NOMO-1 treated with DMSO at 0.1 percent for 48 hours (cell line): ENCODE data around the gene ALDH18A1.
"Not testable (repeated sequence)": the region's sequence is repeated elsewhere in the genome, so short reads cannot be mapped to it uniquely, and the experiment has no call there.

Experiments
- DNase-seq: peaks from one replicate; lab custom pipeline; 2025; ENCODE audit not compliant: unreplicated experiment; lab: John Stamatoyannopoulos, UW

ALDH18A1 gene

DNA sequence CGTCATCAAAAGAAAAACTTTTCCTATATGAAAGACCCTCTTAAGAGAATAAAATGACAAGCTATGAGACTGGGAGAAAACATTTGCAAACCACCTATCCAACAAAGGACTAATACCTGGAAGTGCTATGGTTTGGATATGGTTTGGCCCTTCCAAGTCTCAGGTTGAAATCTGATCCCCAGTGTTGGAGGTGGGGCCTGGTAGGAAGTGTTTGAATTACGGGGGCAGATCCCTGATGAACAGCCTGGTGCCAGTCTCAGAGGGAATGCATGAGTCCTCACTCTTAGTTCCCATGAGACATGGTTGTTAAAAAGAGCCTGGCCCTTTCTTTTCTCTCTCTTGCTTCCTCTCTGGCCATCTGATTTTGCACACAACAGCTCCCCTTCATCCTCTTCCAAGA is 6.3 kb downstream of the ALDH18A1 start:
- DNase-seq = no peak

DNA sequence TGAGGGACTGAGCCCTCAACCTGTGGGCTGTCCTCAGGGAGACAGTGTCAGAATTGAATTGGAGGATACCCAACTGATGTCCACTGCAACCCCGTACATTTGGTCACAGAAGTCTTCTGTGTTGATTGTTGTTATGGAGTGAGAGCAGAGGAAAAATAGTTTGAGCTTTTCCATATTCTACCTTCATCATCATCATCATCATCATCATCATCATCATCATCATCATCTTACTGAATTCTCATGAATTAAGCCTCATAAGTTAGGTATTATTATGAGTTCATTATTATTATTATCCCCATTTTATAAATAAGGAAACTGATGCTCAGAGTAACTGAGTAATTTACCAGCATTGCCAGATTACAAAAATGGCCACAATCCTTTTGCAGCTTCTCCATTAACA is 8.4 kb downstream of the ALDH18A1 start:
- DNase-seq = no peak

DNA sequence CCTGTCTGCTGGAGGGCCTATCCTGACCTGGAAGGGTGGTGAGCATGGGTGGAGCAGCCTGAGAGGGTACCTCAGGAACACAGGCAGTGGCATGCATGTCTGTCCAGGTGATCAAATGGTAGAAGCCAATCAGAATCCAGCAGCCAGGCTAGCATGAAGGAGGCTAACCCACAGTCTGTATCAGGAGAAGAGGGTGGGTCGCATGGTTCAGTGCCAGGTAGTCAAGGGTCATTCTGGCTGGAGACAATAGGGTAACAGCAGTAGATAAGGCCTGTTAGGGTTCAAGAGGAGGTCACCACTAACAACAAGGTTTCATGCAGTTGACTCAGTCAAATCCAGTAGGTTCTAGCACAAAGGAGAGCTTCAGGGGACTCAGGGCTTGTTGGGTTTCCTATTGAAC is 10.4 kb downstream of the ALDH18A1 start:
- no peak for DNase-seq

DNA sequence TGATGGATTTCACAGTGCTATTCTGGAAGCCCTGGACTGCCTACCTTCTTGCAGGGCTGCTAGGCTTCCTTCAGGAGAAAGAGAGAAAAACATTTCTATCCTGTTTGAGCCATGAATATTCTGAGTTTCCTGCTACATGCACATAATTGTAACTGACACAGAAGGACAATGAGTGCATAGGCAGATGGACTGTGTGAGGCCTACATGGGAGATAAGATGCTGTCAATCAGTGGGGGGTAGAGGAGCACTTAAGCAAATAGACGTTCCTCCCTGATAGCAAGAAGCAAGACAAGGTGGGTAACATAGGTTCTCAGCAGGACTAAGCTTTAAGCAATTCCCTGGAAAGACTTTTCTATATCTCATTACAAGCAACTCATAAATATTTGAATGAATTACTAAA is 11.6 kb downstream of the ALDH18A1 start:
- no peak for DNase-seq

DNA sequence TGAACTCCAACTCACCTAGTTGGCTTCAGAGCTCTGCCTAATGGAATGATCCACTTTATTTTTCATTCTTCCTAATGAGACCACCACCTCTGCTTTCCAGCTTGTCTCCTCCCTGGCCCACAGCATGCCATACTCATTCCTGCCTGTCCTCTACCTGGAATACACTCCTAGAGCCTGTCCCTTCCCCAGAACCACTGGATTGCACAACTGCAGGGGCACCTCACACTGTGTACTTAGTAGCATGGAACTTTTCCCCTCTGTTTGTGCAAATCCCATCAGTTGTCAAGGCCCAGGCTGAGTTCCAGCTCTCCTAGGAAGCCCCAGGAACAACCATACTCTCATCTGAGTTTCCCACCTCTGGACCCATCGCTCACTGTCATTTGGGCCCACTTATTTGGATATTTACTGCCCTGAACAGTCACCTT is 15.6 kb downstream of the ALDH18A1 start:
- DNase-seq = no peak

DNA sequence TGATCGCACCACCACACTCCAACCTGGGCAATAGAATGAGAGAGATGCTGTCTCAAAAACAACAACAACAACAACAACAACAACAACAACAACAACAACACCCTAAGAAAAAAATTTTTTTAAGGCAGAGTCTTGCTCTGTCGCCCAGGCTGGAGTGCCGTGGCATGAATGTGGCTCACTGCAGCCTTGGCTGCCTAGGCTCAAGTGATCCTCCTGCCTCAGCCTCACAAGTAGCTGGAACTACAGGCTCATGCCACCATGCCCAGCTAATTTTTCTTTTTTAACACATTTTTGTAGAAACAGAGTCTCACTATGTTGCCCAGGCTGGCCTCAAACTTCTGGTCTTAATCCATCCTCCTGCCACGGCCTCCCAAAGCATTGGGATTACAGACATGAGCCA is 18.6 kb downstream of the ALDH18A1 start:
- no peak for DNase-seq

DNA sequence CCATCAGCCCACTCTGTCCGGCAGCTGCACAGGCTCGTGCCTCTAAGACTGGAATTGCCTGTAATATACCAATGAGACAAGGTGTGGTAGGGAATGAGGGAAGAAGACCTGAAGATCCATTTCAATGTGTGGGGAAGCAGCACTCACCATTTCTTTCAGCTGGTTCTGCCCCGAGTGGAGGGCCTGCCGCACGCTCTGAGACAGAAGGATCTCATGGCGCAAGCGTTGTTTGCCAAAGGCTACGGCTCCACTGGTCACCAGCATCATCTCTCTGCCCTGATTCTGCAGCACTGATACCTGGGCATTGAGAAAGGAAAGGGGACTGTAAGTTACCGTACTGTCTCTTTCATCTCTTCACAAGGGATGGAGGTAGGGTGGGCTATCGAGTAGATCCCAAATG is 19.4 kb downstream of the ALDH18A1 start:
- DNase-seq = no peak

DNA sequence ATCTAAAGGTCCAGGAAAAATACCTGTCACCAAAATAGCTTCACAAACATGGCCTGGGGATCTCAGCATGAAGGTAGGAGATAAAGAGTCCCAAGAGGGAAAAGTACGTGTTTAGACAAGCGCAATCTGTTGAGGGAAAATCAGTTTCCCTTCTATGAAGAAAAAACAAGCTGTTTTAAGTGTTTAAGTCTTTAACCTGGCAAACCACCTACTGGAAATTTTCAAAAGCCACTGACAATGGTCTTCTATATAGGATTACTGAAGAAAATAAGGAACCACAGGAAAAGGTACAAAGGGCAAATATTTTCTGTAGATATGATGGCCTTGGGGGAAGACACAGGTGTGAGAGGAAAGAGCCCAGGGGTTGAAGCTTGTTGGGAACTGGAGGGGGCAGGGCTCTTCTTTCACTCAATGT is 21.2 kb downstream of the ALDH18A1 start:
- DNase-seq = no peak

DNA sequence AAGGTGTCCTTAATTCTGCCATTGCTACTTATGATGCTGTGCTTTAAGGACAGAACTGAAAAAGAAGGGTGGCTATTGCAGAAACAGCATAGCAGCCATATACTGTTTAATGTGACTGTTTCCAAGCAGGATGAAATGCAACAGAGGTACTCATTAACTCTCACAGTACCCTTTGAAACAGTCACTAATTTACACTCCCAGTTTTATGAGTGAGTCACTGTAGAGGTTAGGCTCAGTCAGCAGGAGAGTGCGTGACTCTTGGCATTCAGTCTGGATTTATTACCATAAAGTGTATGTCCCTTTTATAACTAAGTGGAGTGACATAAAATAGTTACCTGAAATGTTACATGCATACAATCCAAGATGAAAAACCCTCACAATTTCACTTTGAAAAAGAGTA is 27.7 kb downstream of the ALDH18A1 start:
- DNase-seq = no peak

DNA sequence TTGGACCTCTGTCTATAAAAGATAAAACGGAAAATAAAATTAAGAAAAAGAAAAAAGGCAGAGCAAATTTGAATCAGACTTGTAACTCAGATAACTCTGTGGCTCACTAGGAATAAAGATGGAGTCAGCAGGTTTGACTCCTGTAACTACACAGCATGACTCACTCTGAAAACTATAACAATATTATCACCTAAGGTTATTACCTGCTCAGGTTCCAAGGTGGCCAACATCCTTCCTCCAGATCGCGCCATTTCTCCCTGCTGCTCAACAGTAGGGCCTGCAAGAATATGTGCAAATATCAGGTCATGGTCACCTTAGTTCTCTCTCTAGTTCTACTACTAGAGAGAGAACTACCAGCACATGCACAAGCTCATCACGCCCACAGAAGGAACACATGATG is 30.0 kb downstream of the ALDH18A1 start:
- no peak for DNase-seq

DNA sequence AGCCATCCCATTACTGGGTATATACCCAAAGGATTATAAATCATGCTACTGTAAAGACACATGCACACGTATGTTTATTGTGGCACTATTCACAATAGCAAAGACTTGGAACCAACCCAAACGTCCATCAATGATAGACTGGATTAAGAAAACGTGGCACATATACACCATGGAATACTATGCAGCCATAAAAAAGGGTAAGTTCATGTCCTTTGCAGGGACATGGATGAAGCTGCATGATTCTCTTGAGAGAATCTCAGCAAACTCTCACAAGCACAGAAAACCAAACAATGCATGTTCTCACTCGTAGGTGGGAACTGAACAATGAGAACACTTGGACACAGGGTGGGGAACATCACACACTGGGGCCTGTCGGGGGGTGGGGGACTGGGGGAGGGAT is 36.1 kb downstream of the ALDH18A1 start:
- DNase-seq = not testable (repeated sequence)

DNA sequence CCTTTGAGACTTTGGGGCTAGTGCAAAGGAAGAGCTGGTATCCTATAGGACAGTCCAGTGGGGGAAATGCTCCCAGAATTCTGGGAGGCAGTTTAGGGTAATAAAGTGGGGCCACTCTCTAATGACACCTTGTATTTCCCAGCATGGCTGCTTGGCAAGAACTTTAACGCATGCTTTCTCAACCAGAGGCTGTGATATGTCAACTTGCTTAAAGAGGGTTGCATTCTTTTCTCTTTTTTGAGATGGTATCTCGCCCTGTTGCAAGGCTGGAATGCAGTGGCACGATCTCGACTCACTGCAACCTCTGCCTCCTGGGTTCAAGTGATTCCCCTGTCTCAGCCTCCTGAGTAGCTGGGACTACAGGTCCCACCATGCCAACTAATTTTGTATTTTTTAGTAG is 38.4 kb downstream of the ALDH18A1 start:
- no peak for DNase-seq

DNA sequence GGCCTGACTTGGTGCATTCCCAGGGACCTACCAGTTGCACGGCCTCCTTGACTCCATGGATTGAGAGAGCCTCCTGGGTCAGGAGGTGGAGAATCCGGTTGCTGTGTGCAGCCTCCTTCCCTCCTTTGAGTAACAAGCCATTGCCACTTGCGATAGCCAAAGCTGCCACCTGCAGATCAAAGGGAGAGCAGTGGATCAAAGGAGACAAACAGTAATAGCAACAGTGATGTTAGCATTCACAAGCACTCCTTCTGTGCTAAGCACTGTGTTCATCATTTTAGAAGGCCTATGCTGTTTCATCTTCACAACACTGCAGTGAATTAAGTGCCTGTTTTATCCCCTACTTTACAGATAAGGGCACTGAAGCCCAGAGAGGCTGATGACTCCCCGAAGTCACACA is 40.1 kb downstream of the ALDH18A1 start:
- DNase-seq = no peak

DNA sequence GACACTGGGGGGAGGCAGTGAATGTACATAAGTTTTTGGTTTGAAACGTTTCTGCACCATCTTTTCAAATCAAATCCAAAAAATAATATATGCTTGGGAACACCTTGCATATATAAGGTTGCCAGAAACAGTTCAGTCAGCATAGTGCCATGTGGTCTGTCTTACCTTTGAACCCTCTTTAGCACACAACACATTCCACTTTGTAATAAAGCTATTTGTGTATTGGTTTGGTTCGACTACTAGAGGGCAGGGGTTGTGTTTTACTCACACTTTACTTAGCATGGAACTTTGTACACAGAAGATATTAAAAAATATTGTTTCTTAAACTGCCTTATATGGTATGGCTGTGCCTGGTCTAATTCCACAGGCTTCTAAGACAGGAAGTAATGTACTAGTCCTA is 43.2 kb downstream of the ALDH18A1 start:
- no peak for DNase-seq

DNA sequence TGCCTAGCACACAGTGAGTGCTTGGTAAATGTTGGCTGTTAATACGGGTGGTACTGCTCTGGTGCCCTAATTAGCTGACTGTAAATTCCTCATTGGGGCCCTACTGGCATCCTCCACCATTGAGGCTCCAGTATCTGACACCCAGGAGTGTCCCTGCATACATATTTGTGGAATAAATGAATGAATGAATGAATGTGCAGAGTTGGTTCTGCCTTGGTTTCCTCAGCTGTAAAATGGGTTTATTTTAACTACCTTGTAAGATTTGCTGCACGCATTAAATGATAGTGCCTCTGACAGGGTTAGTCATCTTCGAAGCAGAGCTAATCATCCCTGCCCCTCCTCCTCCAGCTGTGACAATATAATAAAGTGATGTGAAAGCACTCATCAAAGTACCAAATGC is 45.8 kb downstream of the ALDH18A1 start:
- no peak for DNase-seq

DNA sequence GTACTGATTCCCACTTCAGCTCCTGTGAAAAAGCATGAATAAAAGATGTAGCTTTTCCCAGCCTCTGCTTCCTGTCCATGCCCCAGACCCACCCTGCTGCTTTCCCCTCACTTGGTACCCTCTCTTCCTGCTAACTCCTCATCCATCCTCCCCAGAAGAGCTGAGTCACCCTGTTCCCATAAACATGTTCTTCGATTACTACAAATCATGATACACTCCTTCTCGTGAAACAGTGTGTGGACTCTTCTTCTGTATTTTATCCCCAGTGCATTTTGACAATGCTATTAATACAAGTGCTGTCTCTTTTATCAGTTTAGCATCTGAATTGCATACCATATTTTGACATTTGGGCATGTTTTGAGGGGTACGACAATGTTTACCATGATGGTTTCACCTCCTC is 49.6 kb downstream of the ALDH18A1 start:
- no peak for DNase-seq

DNA sequence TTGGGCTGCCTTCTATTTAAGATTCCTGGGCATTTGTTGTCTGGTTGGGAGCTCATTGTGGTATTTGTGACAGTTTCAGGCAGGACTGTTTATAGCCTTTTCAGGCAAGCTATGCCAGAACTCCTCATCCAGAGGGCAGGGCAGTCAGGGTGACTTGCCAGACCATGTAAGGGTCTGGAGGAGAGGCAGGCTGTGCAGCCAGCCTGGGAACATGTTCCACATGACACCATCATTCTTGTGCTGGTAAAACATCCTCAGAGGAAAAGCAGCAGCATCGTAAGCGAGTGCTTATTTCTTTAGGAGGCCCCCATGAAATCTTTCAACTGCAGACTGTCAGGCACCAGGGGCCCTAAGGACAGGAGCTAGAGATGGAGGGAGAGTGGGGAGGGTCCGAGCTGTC is 51.3 kb downstream of the ALDH18A1 start:
- no peak for DNase-seq

DNA sequence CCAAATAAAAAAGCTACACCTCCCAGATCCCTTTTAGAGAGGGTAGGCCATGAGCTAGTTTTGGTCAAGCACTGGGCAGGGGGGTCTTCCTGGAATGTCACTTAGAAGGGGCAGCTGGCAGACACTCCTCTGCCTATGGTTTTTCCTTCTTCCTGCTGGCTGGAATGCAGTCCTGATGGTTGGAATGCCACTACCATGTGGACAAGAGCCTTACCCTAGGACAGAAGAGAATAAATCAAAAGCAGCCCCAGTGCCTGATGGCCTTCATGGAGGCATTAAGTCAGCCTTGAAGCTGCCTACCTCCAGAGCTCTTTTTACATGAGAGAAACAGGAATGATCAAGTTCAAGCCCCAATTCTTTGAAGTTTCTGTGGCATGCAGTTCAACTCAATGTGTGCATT is 51.9 kb downstream of the ALDH18A1 start:
- no peak for DNase-seq

DNA sequence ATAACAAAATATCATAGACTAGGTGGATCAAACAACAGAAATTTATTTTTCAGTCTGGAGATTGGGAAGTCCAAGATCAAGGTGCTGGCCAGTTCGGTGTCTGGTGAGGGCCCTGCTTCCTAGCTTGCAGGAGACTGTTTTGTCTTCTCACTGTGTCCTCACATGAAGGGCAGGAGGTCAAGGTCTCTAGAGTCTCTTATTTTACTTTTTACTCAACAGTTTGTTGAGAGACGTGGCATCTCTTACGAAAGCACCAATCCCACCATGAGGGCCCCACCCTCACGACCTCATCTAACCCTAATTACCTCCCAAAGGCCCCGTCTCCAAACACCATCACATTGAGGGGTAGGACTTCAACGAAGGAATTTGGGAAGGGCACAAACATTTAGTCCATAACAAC is 54.1 kb downstream of the ALDH18A1 start:
- no peak for DNase-seq

DNA sequence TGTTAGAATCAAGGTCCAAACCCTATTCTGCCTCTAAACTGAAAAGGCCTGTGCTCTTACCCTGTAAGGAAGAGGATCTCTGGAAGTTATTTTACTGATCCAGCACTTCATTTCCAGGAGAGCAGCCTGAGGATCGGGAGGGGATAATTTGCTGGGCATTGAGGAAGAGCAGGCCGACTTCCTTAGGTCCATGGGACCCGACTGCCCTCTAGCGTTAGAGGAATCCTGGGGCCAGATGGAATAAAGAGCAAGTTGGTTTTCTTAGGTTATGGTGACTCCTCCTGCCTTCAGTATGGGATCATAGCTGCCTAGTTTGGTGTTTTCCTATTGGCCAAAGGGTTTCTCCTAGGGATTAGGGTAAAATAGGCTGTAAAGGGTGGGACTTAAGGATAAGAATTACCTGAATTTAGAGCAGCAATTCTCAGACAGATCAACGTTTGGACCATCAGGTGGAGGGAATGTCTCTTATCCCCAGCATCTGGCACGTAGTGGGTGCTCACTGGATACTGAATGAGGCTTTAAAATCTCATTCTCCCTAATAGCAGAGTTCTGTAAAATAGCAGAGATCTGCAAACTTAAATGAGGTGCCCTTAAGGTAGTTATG is 55.3 kb downstream of the ALDH18A1 start:
- DNase-seq = peak; percentile 36

DNA sequence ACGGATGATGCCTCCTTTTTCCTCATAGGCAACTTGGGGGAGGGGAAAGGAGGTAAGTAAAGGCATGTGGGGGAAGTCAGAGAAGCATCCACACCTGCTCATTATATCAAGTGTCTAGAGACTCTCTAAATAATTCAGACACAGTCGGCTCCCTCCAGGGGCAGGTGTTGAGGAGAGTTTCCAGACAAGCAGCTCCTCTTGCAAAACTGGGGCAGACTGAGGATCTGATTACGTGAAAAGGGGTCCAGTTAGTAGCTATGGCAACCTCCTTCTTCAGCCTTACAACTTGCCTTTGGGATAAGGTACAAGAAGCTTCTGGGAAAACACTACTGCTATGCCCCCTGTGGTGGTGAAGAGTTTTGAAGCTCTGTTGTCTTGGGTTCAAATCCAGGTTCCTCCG is 56.4 kb downstream of the ALDH18A1 start:
- no peak for DNase-seq

DNA sequence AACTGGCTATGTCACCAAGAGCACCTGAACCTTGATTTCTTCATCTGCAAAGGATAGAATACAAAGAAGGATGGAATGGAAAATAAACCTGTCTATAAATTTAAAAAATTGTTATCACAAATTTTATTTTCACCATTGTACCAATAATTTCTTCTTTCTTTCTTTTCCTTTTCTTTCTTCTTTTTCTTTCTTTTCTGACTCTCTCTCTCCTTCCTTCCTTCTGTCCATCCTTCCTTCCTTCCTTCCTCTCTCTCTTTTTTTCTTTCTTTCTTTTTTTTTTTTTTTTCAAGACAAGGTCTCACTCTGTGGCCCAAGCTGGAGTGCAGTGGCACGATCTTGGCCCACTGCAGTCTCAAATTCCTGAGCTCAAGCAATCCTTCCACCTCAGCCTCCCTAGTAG is 58.7 kb downstream of the ALDH18A1 start:
- DNase-seq = no peak

DNA sequence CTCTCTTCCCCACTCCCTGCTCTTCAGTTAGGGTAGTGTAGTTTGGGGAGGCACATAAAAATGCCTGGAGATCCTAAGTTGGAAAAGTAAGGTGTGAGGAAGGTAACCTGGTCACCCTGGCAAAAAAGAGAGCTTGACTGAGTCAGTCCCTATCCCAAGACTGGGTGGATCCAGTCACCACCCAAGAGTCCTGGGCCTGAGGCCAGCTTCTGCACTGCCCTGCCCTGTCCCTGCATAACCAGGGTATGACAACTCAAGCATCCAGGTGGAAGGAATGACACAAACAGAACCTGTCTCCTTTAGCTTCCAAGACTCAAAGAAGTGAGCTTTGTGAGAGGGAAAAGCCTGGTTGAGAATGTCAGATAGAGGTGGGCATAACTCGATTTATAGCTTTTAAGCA is 68.5 kb downstream of the ALDH18A1 start:
- no peak for DNase-seq
